Esophagus (tissue), 2 donors: ENCODE results near the gene NCOA7. TPM values are rescaled to one million over a fixed set of nuclear protein-coding genes. Genes with fewer than 3 reads are reported as not detected.

Source experiments
- H3K27ac ChIP-seq, 2 donors: one replicate each; pipeline ENCODE4 v1.5.1; 2013; ENCODE audit warnings: low read depth in 2 of 2, mild to moderate bottlenecking in 2 of 2, inconsistent platforms in 1 of 2, low read length in 1 of 2, moderate library complexity in 1 of 2
- H3K27me3 ChIP-seq, 2 donors: one replicate each; pipeline ENCODE4 v1.6.1; 2013; ENCODE audit warnings: low read length in 2 of 2, control low read depth in 1 of 2, mild to moderate bottlenecking in 1 of 2; ENCODE audit not compliant: insufficient read depth in 2 of 2, control insufficient read depth in 1 of 2
- H3K36me3 ChIP-seq, 2 donors: one replicate each; pipeline ENCODE4 v1.6.1; 2013; ENCODE audit warnings: low read length in 1 of 2; ENCODE audit not compliant: control insufficient read depth in 2 of 2, insufficient read depth in 2 of 2
- H3K4me1 ChIP-seq, 2 donors: one replicate each; pipeline ENCODE4 v1.6.1; 2013; ENCODE audit warnings: low read length in 1 of 2; ENCODE audit not compliant: control insufficient read depth in 2 of 2, insufficient read depth in 2 of 2
- H3K4me3 ChIP-seq, 2 donors: one replicate each; pipeline ENCODE4 v1.5.1; 2013; ENCODE audit warnings: low read length in 2 of 2, mild to moderate bottlenecking in 2 of 2, low read depth in 1 of 2, moderate library complexity in 1 of 2
- H3K9me3 ChIP-seq, 2 donors: one replicate each; pipeline ENCODE4 v1.6.1; 2013; ENCODE audit warnings: mild to moderate bottlenecking in 2 of 2, low read depth in 1 of 2, low read length in 1 of 2, moderate library complexity in 1 of 2; ENCODE audit not compliant: control insufficient read depth in 2 of 2, insufficient read depth in 1 of 2
- WGBS, 2 donors: extraction: QIAGEN DNeasy Blood & Tissue Kit; methylation state at CpG; one replicate each; pipeline ENCODE4 v1.1.7; 2013; 5-methylcytosine and 5-hydroxymethylcytosine counted together
- polyA plus RNA-seq, 2 donors: library from polyadenylated mRNA; stranded (reverse); fragments of 200-250 nt; gene quantifications; one replicate each; pipeline ENCODE4 v1.2.3, GENCODE V29; 2013
- donor health status: healthy with polysubstance abuse.
- donor health status: Bipolar disorder and iron deficiency.

The NCOA7 gene
- polyA plus RNA-seq, 2 donors, result 9.3 to 24.1 TPM

DNA sequence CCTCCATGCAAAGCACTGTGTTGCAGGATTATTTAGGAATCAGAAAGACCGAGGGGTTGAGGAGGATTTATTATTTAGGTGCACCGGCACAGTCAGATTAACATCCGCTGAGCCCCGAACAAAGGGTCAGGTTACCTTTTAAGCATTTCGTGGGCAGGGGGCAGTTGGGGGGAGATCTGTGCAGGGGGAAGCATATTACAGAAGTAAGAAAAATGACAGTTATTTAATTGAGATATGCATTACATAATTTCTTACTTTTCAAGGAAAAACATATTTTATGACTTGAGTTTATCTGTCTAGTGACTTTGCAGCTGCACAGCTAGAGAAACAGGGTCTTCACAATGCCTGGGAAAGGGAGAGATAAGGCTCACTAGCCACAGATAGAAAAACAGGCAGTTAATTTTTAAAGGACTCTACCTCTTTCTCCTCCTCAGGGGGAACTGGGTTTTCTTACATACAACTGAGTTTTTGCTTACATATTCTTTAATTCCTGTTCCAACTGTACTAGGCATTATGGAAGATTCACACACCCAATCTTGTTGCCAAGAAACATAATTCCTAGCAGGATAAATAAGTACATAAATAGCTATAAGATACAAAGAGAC, 164.1 kb downstream of the NCOA7 start:
- no peaks in the 10 kb centered on the region for H3K9me3 ChIP-seq
- no peaks in the 10 kb centered on the region for H3K27me3 ChIP-seq
- H3K4me3 ChIP-seq, result no peak overlapping the region
- 69 to 72% methylated on average over 5 of the region's 5 CpGs for WGBS, 2 donors
- no peak overlapping the region for H3K27ac ChIP-seq
- peaks cover 0 to 2% of the 10 kb centered on the region in 2 donors for H3K4me1 ChIP-seq
- no peaks in the 10 kb centered on the region for H3K36me3 ChIP-seq

DNA sequence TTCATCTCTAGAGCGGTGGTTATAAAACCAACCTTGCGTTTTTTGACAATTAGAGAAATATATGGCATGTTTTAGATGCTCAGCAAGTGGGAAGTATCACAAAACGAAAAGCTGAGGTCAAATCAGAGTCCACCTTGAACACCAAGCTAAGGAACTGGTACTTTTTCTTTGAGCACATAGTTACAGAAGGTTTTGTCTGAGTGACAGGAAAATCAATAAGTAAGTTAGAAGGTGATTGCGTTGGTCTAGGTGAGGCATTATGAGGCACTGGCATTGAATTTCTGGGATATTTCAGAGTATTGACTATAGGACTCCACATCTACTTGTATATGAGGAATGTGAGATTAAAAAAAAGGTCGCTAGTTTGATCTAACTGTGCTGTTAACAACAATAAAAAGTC, 165.2 kb downstream of the NCOA7 start:
- Histone ChIP-seq H3K9me3 (no peaks in the 10 kb centered on the region), H3K27me3 (no peaks in the 10 kb centered on the region), H3K27ac (no peak overlapping the region), H3K4me1 (peaks cover 0 to 4% of the 10 kb centered on the region in 2 donors), H3K4me3 (peak overlapping the region in 1 of 2 donors; percentile 95), H3K36me3 (no peaks in the 10 kb centered on the region)
- 40 to 43% methylated on average over 5 of the region's 5 CpGs for WGBS, 2 donors

GRCh38 chr6:125956506-125957390, 166.0 kb downstream of the NCOA7 start, which contains the start of gene HINT3:
TSS of gene HINT3 (plus strand) at chr6:125956770. CDS start at chr6:125956978, 208 bp downstream.
- Histone ChIP-seq H3K36me3 (no peaks in the 10 kb centered on the region), H3K9me3 (no peaks in the 10 kb centered on the region), H3K4me3 (peak within 1 kb of the TSS; percentile 95 to 96), H3K27me3 (no peaks in the 10 kb centered on the region), H3K27ac (peak within 1 kb of the TSS; percentile 91 to 98), H3K4me1 (peaks cover 0 to 4% of the 10 kb centered on the region in 2 donors)
- WGBS, 2 donors, result 0 to 1% methylated on average over 72 to 82 of the region's 82 CpGs

- 1 to 3% methylated on average over 3 of the region's 3 CpGs for WGBS, 2 donors
- peak overlapping the region; percentile 91 to 98 for H3K27ac ChIP-seq
- peaks cover 0 to 4% of the 10 kb centered on the region in 2 donors for H3K4me1 ChIP-seq
- peak overlapping the region; percentile 95 to 96 for H3K4me3 ChIP-seq
- H3K36me3 ChIP-seq, result no peaks in the 10 kb centered on the region
- H3K27me3 ChIP-seq, result no peaks in the 10 kb centered on the region
- no peaks in the 10 kb centered on the region for H3K9me3 ChIP-seq
These were observed 166.6 kb downstream of the NCOA7 start for GRCh38 chr6:125957391-125957693.

- Histone ChIP-seq H3K27me3 (no peaks in the 10 kb centered on the region), H3K36me3 (no peaks in the 10 kb centered on the region), H3K4me1 (peaks cover 0 to 4% of the 10 kb centered on the region in 2 donors), H3K4me3 (peak overlapping the region in 1 of 2 donors; percentile 95), H3K9me3 (no peaks in the 10 kb centered on the region), H3K27ac (no peak overlapping the region)
- 27 to 29% methylated on average over 4 of the region's 4 CpGs for WGBS, 2 donors
These were observed 167.1 kb downstream of the NCOA7 start for GRCh38 chr6:125957845-125958244.

- Histone ChIP-seq H3K4me3 (no peak overlapping the region), H3K27me3 (no peaks in the 10 kb centered on the region), H3K36me3 (no peaks in the 10 kb centered on the region), H3K9me3 (no peaks in the 10 kb centered on the region), H3K4me1 (peaks cover 0 to 3% of the 10 kb centered on the region in 2 donors), H3K27ac (no peak overlapping the region)
- WGBS, 2 donors, result 84 to 93% methylated on average over 4 of the region's 4 CpGs
These were observed 168.3 kb downstream of the NCOA7 start for GRCh38 chr6:125959041-125959440.

GRCh38 chr6:125961117-125961516, 170.4 kb downstream of the NCOA7 start:
- WGBS, 2 donors, result 90 to 92% methylated on average over 3 of the region's 3 CpGs

GRCh38 chr6:125962900-125963497, 172.2 kb downstream of the NCOA7 start:
- Histone ChIP-seq H3K4me3 (no peak overlapping the region), H3K27ac (no peak overlapping the region), H3K36me3 (peaks cover 0 to 1% of the 10 kb centered on the region in 2 donors), H3K27me3 (no peaks in the 10 kb centered on the region), H3K4me1 (peaks cover 0 to 3% of the 10 kb centered on the region in 2 donors), H3K9me3 (no peaks in the 10 kb centered on the region)
- 88 to 89% methylated on average over 8 of the region's 8 CpGs for WGBS, 2 donors

More at GRCh38 chr6:125961117-125961516, 170.4 kb downstream of the NCOA7 start:
- no peak overlapping the region for H3K27ac ChIP-seq
- peaks cover 0 to 3% of the 10 kb centered on the region in 2 donors for H3K4me1 ChIP-seq
- no peaks in the 10 kb centered on the region for H3K9me3 ChIP-seq
- no peak overlapping the region for H3K4me3 ChIP-seq
- H3K27me3 ChIP-seq, result no peaks in the 10 kb centered on the region
- H3K36me3 ChIP-seq, result no peaks in the 10 kb centered on the region

GRCh38 chr6:125963817-125964216, 173.1 kb downstream of the NCOA7 start:
- Histone ChIP-seq H3K27ac (no peak overlapping the region), H3K4me3 (no peak overlapping the region), H3K9me3 (no peaks in the 10 kb centered on the region), H3K4me1 (peaks cover 0 to 3% of the 10 kb centered on the region in 2 donors), H3K27me3 (no peaks in the 10 kb centered on the region), H3K36me3 (peaks cover 0 to 4% of the 10 kb centered on the region in 2 donors)
- WGBS, 2 donors, result 74 to 91% methylated on average over 2 of the region's 2 CpGs
